Heart left ventricle (tissue), 16 donors: Measurements from ENCODE around the gene NKD1. TPM values are rescaled to one million over a fixed set of nuclear protein-coding genes. Genes with fewer than 3 reads are reported as not detected.
"Not testable (repeated sequence)": the region's sequence is repeated elsewhere in the genome, so short reads cannot be mapped to it uniquely, and the experiment has no call there.

ENCODE experiments used
- ATAC-seq, 4 donors: fragments of 200-7000 bp; cut with Tn5 transposase; one replicate each; pipeline ENCODE4 v1.9.1; 2020 to 2022; ENCODE audit warnings: moderate library complexity in 4 of 4, mild to moderate bottlenecking in 3 of 4, moderate number of reproducible peaks in 1 of 4
- DNase-seq, 5 donors: peaks; one replicate each; pipeline ENCODE4 v3.0.0-alpha.2; 2020
- H3K27ac ChIP-seq, 12 donors: fragments of 200-600 bp; sonication (generic) in 4 of 12; one replicate each; pipeline versions ENCODE4 v1.5.0 to v1.8.0; 2016 to 2022; ENCODE audit warnings: mild to moderate bottlenecking in 2 of 12
- H3K27me3 ChIP-seq, 9 donors: fragments of 200-600 bp; sonication (generic) in 2 of 9; one replicate each; pipeline versions ENCODE4 v1.5.1 to v1.8.0; 2016 to 2022; ENCODE audit warnings: mild to moderate bottlenecking in 3 of 9
- H3K36me3 ChIP-seq, 9 donors: fragments of 200-600 bp; sonication (generic) in 2 of 9; one replicate each; pipeline versions ENCODE4 v1.5.0 to v1.8.0; 2018 to 2022; ENCODE audit warnings: mild to moderate bottlenecking in 2 of 9
- H3K4me1 ChIP-seq, 12 donors: fragments of 200-600 bp; sonication (generic) in 4 of 12; one replicate each; pipeline versions ENCODE4 v1.5.0 to v1.8.0; 2016 to 2022; ENCODE audit warnings: mild to moderate bottlenecking in 3 of 12
- H3K4me3 ChIP-seq, 12 donors: fragments of 200-600 bp; sonication (generic) in 4 of 12; one replicate each; pipeline versions ENCODE4 v1.5.0 to v1.8.0; 2017 to 2022; ENCODE audit warnings: mild to moderate bottlenecking in 9 of 12, moderate library complexity in 4 of 12
- H3K9me3 ChIP-seq, 12 donors: fragments of 200-600 bp; sonication (generic) in 4 of 12; one replicate each; pipeline versions ENCODE4 v1.5.0 to v1.8.0; 2016 to 2022; ENCODE audit warnings: mild to moderate bottlenecking in 1 of 12
- CTCF ChIP-seq, 12 donors: fragments of 200-600 bp; sonication (generic) in 4 of 12; IDR thresholded peaks; one replicate each; pipeline versions ENCODE4 v1.5.0 to v1.8.0; 2018 to 2022; ENCODE audit warnings: antibody characterized with exemption in 12 of 12, mild to moderate bottlenecking in 5 of 12
- POLR2A ChIP-seq, 2 donors: fragments of 450-650 bp; IDR thresholded peaks; one replicate each; pipeline ENCODE4 v1.6.1; 2017; ENCODE audit warnings: antibody characterized with exemption in 2 of 2, mild to moderate bottlenecking in 2 of 2, moderate library complexity in 2 of 2
- WGBS, 4 donors: extraction: QIAGEN DNeasy Blood & Tissue Kit in 2 of 4; methylation state at CpG; one replicate each; pipeline versions ENCODE4 v1.1.5 to v1.1.7; 2013 to 2018; 5-methylcytosine and 5-hydroxymethylcytosine counted together
- intact Hi-C, 10 donors: fragments of 100-400 bp; cut with DNase I; formaldehyde crosslinking; loops; one replicate each; pipeline versions ENCODE4 v1.11.1 to v1.14.2; 2022
- polyA plus RNA-seq, 2 donors: library from polyadenylated mRNA; stranded (reverse); fragments of 200-250 nt; gene quantifications; one replicate each; pipeline ENCODE4 v1.2.3, GENCODE V29; 2013
- total RNA-seq, 9 donors: library from RNA; depleted of rRNA in 2 of 9; stranded (reverse); fragments of >200 nt in 2 of 9; fragmentation: NEBNext Ultra II Directional in 3 of 9; extraction: Animal tissue kit (Norgen Biotek cat#: 25700) in 3 of 9; gene quantifications; one replicate each; pipeline versions ENCODE4 v1.1.0 to v1.2.4, GENCODE V29; 2016 to 2023
- donor health status: ischemic (EF 13 %, LVEDD 7.1; RV severe dilation, severe dysfunction).
- donor health status: healthy with polysubstance abuse.
- donor health status: DM: no; HTN: yes; CAD: no.
- donor health status: DM: no; HTN: no; CAD: no.
- donor health status: ischemic (EF 25% LVEDD 6.9; RV normal size, moderate dysfunction).
- donor health status: ischemic (EF 25% LVEDD 5.7; RV mildly dilated, moderate dysfunction).
- donor health status: healthy.
- donor health status: DM: yes; HTN: yes; CAD: no.
- donor health status: ischemic (EF 35%, LVEDD 5.7; RV mildly dilated, moderate dysfunction).
- donor health status: nonischemic (EF 11% LVEDD 7.7; RV severe dilation, severe dysfunction).
- donor health status: DM: yes; HTN: yes; CAD: no.
- donor health status: PGD.
- donor health status: ischemic (EF 29% LVEDD 5.4; RV normal size, mild dysfunction).
- donor health status: nonischemic (EF 23%, LVEDD 6.1; RV moderate dilation, normal function).

NKD1 gene
- total and polyA plus RNA-seq, 11 donors = 0.05 to 1.0 (median 0.26) TPM

- peaks cover 0 to 3% (median 0%) of the 10 kb centered on the region in 12 donors for H3K9me3 ChIP-seq
- intact Hi-C loops = no loop called here
- DNase-seq (no peak), ATAC-seq (no peak)
- H3K27me3 ChIP-seq = peaks cover 0 to 25% (median 0%) of the 10 kb centered on the region in 9 donors
- H3K4me1 ChIP-seq = no peaks in the 10 kb centered on the region
- H3K36me3 ChIP-seq = no peaks in the 10 kb centered on the region
- WGBS, 4 donors = 80 to 84% (median 82%) methylated on average over 7 of the region's 7 CpGs
- H3K27ac ChIP-seq = no peak overlapping the region
- no peak for TF ChIP-seq CTCF (IDR thresholded peaks at IDR 0.05)
- H3K4me3 ChIP-seq = no peak overlapping the region
These were observed 47.9 kb upstream of the NKD1 start for GRCh38 chr16:50500171-50500874.

- Histone ChIP-seq H3K36me3 (no peaks in the 10 kb centered on the region), H3K4me3 (no peak overlapping the region), H3K9me3 (peaks cover 0 to 3% (median 0%) of the 10 kb centered on the region in 12 donors), H3K4me1 (no peaks in the 10 kb centered on the region), H3K27me3 (peaks cover 0 to 30% (median 0%) of the 10 kb centered on the region in 9 donors), H3K27ac (no peak overlapping the region)
- intact Hi-C loops = no loop called here
- DNase-seq = no peak
- TF ChIP-seq CTCF (IDR thresholded peaks at IDR 0.05) (no peak), POLR2A (IDR thresholded peaks at IDR 0.05) (no peak)
- no peak for ATAC-seq
- WGBS, 4 donors = 60 to 87% (median 79%) methylated on average over 2 of the region's 2 CpGs
These were observed 46.9 kb upstream of the NKD1 start for GRCh38 chr16:50501251-50501650.

- H3K36me3 ChIP-seq = no peaks in the 10 kb centered on the region
- DNase-seq (no peak), ATAC-seq (no peak)
- intact Hi-C loops = no loop called here
- 79 to 92% (median 89%) methylated on average over 5 of the region's 5 CpGs for WGBS, 4 donors
- no peak overlapping the region for H3K27ac ChIP-seq
- peaks cover 0 to 3% (median 0%) of the 10 kb centered on the region in 12 donors for H3K9me3 ChIP-seq
- H3K4me1 ChIP-seq = no peaks in the 10 kb centered on the region
- TF ChIP-seq CTCF (IDR thresholded peaks at IDR 0.05) (no peak), POLR2A (IDR thresholded peaks at IDR 0.05) (no peak)
- no peak overlapping the region for H3K4me3 ChIP-seq
- peaks cover 0 to 35% (median 0%) of the 10 kb centered on the region in 9 donors for H3K27me3 ChIP-seq
These were observed 46.1 kb upstream of the NKD1 start for GRCh38 chr16:50501986-50502615.

DNA sequence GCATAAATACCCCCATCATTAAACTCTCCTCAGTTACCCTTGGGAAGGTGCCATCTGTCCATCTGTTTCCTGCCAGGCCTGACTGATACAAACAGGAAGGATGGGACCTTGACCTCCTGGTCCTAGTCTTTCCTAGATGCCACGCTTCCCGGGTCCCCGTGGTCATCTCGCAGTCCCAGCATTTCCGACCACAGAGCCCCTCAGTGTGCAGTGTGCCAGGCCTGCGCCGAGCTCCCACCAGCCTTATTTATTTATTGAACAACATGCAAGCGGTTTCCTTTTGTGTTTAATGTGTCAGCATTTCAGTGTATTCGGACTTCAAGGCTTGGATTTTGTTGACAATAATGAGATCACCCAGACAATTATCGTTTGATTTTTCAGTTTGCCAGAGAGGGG lies 45.6 kb upstream of the NKD1 start:
- no peak overlapping the region for H3K27ac ChIP-seq
- no peaks in the 10 kb centered on the region for H3K4me1 ChIP-seq
- intact Hi-C loops = no loop called here
- no peak for ATAC-seq
- H3K9me3 ChIP-seq = peaks cover 0 to 3% (median 0%) of the 10 kb centered on the region in 12 donors
- peaks cover 0 to 35% (median 0%) of the 10 kb centered on the region in 9 donors for H3K27me3 ChIP-seq
- no peaks in the 10 kb centered on the region for H3K36me3 ChIP-seq
- WGBS, 4 donors = 59 to 65% (median 63%) methylated on average over 10 of the region's 10 CpGs
- no peak for DNase-seq
- H3K4me3 ChIP-seq = no peak overlapping the region
- no peak for TF ChIP-seq CTCF (IDR thresholded peaks at IDR 0.05)
- TF ChIP-seq POLR2A (IDR thresholded peaks at IDR 0.05) = no peak

GRCh38 chr16:50503868-50504531 lies 44.2 kb upstream of the NKD1 start:
- H3K36me3 ChIP-seq, H3K9me3 ChIP-seq, DNase-seq, ATAC-seq, H3K4me1 ChIP-seq, H3K4me3 ChIP-seq, intact Hi-C loops, H3K27ac ChIP-seq: not testable (repeated sequence)
- H3K27me3 ChIP-seq = peaks cover 0 to 35% (median 0%) of the 10 kb centered on the region in 9 donors
- WGBS, 4 donors = 89 to 95% (median 91%) methylated on average over 8 of the region's 8 CpGs
